ENCODE data around the gene ARID4A. TPM values are rescaled to one million over a fixed set of nuclear protein-coding genes. Genes with fewer than 3 reads are reported as not detected.

ARID4A gene
- total and polyA plus RNA-seq, 2 donors (not counting 3 experiments of a cell fraction or from before 2014, with no cell fraction given), result 3.7 to 20.0 TPM

DNA sequence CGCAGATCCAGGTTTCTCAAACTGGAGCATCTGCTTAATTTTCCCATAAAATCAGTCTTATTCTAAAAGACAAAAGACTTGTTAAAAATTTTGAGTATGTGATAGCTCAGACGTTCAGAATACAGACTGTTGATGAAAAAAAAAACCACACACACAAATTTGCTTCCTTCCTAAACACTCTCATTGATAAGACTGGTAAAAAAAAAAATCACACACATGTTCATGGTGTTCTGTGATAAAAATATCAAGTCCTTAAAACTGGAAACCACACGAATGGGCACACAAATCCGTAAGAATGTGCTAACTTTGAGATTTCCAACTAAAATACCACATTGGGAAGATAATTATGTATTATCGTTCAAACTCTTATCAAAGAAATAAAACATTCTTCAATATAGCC is 6.7 kb upstream of the ARID4A start:
- no peaks in the 10 kb centered on the region for H4K20me1 ChIP-seq (replicated peaks; ENCODE audit: control insufficient read depth, extremely low read depth, insufficient read depth, low read length)
- FAIRE-seq, result no peak
- TF ChIP-seq, protein P1, sequence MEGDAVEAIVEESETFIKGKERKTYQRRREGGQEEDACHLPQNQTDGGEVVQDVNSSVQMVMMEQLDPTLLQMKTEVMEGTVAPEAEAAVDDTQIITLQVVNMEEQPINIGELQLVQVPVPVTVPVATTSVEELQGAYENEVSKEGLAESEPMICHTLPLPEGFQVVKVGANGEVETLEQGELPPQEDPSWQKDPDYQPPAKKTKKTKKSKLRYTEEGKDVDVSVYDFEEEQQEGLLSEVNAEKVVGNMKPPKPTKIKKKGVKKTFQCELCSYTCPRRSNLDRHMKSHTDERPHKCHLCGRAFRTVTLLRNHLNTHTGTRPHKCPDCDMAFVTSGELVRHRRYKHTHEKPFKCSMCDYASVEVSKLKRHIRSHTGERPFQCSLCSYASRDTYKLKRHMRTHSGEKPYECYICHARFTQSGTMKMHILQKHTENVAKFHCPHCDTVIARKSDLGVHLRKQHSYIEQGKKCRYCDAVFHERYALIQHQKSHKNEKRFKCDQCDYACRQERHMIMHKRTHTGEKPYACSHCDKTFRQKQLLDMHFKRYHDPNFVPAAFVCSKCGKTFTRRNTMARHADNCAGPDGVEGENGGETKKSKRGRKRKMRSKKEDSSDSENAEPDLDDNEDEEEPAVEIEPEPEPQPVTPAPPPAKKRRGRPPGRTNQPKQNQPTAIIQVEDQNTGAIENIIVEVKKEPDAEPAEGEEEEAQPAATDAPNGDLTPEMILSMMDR (IDR thresholded peaks at IDR 0.05; ENCODE audit: extremely low read depth in 1 of 2, insufficient read depth in 1 of 2, low read depth in 1 of 2, low read length in 2 of 2), result no peak
- TF ChIP-seq POLR2A (IDR thresholded peaks at IDR 0.05; ENCODE audit: low read depth, low read length) (no peak), EZH2 (IDR thresholded peaks at IDR 0.05; ENCODE audit: borderline replicate concordance, low read depth, low read length, severe bottlenecking) (no peak), JUN (IDR thresholded peaks at IDR 0.05; ENCODE audit: borderline replicate concordance, insufficient read depth, insufficient read length, low read depth) (no peak), GATA2 (IDR thresholded peaks at IDR 0.05; ENCODE audit: insufficient read depth, insufficient read length, low read depth, low read length) (no peak)
- H3K9ac ChIP-seq (replicated peaks; ENCODE audit: extremely low read depth, insufficient read depth, low read length), result no peak overlapping the region
- no peaks in the 10 kb centered on the region for H3K9me3 ChIP-seq (replicated peaks; ENCODE audit: control insufficient read depth, insufficient read depth, low read length)
- peaks cover 25 to 27% of the 10 kb centered on the region in 2 experiments for H3K36me3 ChIP-seq (ENCODE audit: control insufficient read depth in 2 of 2, extremely low read depth in 1 of 2, insufficient read depth in 2 of 2, low read length in 2 of 2)
- no peak for DNase-seq (ENCODE audit: low read depth, low spot score)
- peaks cover 91% of the 10 kb centered on the region for H3K79me2 ChIP-seq (ENCODE audit: control insufficient read depth, insufficient read depth, low read length)
- ChIA-PET POLR2A (interaction anchor here (0.7 kb wide), 1 partner anchor 19 kb away, joined by 5 read pairs; no protein-coding TSS in a partner anchor), CTCF (no interaction called here)
- no peak overlapping the region for H3K4me2 ChIP-seq (ENCODE audit: insufficient read depth, low read length)
- dilution Hi-C loops (cut with MboI; ENCODE audit: extremely low pct_ligation_motif_present, low sequenced_read_pairs) (no loop called here), intact Hi-C loops (cut with micrococcal nuclease) (no loop called here)
- no peaks in the 10 kb centered on the region for H3K27me3 ChIP-seq (ENCODE audit: control insufficient read depth in 2 of 2, insufficient read depth in 2 of 2, low read length in 2 of 2)
- no peak overlapping the region for H3K27ac ChIP-seq (ENCODE audit: insufficient read depth, low read depth, low read length)
- no TSS peak for BruUV-seq (replicated peaks)
- H3K4me1 ChIP-seq (ENCODE audit: control insufficient read depth, extremely low read depth, insufficient read depth, low read length), result peaks cover 6% of the 10 kb centered on the region
- H2AFZ ChIP-seq (ENCODE audit: low read depth, low read length), result no peak overlapping the region
- H3K9me1 ChIP-seq (replicated peaks; ENCODE audit: control insufficient read depth, extremely low read depth, insufficient read depth, low read length), result no peaks in the 10 kb centered on the region
- no peak overlapping the region for H3K4me3 ChIP-seq (replicated peaks in 1 of 3; ENCODE audit: insufficient read depth in 1 of 3, low read depth in 1 of 3, low read length in 3 of 3)

DNA sequence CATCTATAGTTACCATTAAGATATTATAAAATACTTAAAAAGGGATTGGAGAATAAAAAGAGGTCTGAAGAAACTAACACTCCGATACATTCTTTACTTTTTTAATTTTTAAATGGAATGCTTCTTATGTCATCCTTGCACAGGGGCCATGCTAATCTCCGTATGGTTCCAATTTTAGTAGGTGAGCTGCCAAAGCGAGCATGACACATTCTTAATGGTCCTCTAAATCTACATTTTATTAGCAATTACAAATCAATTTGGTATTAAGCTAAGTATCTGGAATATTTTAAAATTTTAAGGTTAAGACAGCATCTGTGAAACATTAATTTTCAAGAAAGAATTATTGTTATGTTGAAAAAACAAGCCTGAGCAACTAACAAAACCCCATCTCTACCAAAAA is 6.2 kb upstream of the ARID4A start:
- H4K20me1 ChIP-seq (replicated peaks; ENCODE audit: control insufficient read depth, extremely low read depth, insufficient read depth, low read length), result no peaks in the 10 kb centered on the region
- H2AFZ ChIP-seq (ENCODE audit: low read depth, low read length), result no peak overlapping the region
- H3K36me3 ChIP-seq (ENCODE audit: control insufficient read depth in 2 of 2, extremely low read depth in 1 of 2, insufficient read depth in 2 of 2, low read length in 2 of 2), result peaks cover 25 to 27% of the 10 kb centered on the region in 2 experiments
- no peak overlapping the region for H3K27ac ChIP-seq (ENCODE audit: insufficient read depth, low read depth, low read length)
- FAIRE-seq (no peak), DNase-seq (ENCODE audit: low read depth, low spot score) (no peak)
- POLR2A ChIA-PET, result interaction anchor here (0.7 kb wide), 1 partner anchor 18 kb away, joined by 5 read pairs; no protein-coding TSS in a partner anchor
- H3K4me2 ChIP-seq (ENCODE audit: insufficient read depth, low read length), result no peak overlapping the region
- H3K79me2 ChIP-seq (ENCODE audit: control insufficient read depth, insufficient read depth, low read length), result peaks cover 96% of the 10 kb centered on the region
- H3K9me3 ChIP-seq (replicated peaks; ENCODE audit: control insufficient read depth, insufficient read depth, low read length), result no peaks in the 10 kb centered on the region
- H3K9me1 ChIP-seq (replicated peaks; ENCODE audit: control insufficient read depth, extremely low read depth, insufficient read depth, low read length), result no peaks in the 10 kb centered on the region
- dilution Hi-C loops (cut with MboI; ENCODE audit: extremely low pct_ligation_motif_present, low sequenced_read_pairs), result no loop called here
- intact Hi-C loops (cut with micrococcal nuclease), result no loop called here
- H3K9ac ChIP-seq (replicated peaks; ENCODE audit: extremely low read depth, insufficient read depth, low read length), result no peak overlapping the region
- peaks cover 6% of the 10 kb centered on the region for H3K4me1 ChIP-seq (ENCODE audit: control insufficient read depth, extremely low read depth, insufficient read depth, low read length)
- CTCF ChIA-PET, result no interaction called here
- TF ChIP-seq MYC (IDR thresholded peaks at IDR 0.05; ENCODE audit: low read depth, low read length) (no peak), FOS (IDR thresholded peaks at IDR 0.05; ENCODE audit: borderline replicate concordance, insufficient read depth, low read length) (no peak), POLR2A (IDR thresholded peaks at IDR 0.05; ENCODE audit: low read depth, low read length) (no peak), EZH2 (IDR thresholded peaks at IDR 0.05; ENCODE audit: borderline replicate concordance, low read depth, low read length, severe bottlenecking) (no peak), JUN (IDR thresholded peaks at IDR 0.05; ENCODE audit: borderline replicate concordance, insufficient read depth, insufficient read length, low read depth) (no peak), POLR2AphosphoS5 (IDR thresholded peaks at IDR 0.05; ENCODE audit: insufficient read depth, low read depth, low read length) (no peak), GATA2 (IDR thresholded peaks at IDR 0.05; ENCODE audit: insufficient read depth, insufficient read length, low read depth, low read length) (no peak)
- TF ChIP-seq, protein P1 (IDR thresholded peaks at IDR 0.05; ENCODE audit: extremely low read depth in 1 of 2, insufficient read depth in 1 of 2, low read depth in 1 of 2, low read length in 2 of 2), result no peak
- TF ChIP-seq, protein P2, sequence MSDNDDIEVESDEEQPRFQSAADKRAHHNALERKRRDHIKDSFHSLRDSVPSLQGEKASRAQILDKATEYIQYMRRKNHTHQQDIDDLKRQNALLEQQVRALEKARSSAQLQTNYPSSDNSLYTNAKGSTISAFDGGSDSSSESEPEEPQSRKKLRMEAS (IDR thresholded peaks at IDR 0.05; ENCODE audit: insufficient read depth, insufficient read length), result no peak
- H3K27me3 ChIP-seq (ENCODE audit: control insufficient read depth in 2 of 2, insufficient read depth in 2 of 2, low read length in 2 of 2), result no peaks in the 10 kb centered on the region
- BruUV-seq (replicated peaks), result no TSS peak
- no peak overlapping the region for H3K4me3 ChIP-seq (replicated peaks in 1 of 3; ENCODE audit: insufficient read depth in 1 of 3, low read depth in 1 of 3, low read length in 3 of 3)

Data from endothelial cell of umbilical vein (primary cell).